Activated T-cell treated with anti-CD3 and anti-CD28 coated beads, Interleukin-2, amount 50 U/mL, for 72 hours (primary cell): Measurements from ENCODE around the gene ENG. TPM values are rescaled to one million over a fixed set of nuclear protein-coding genes. Genes with fewer than 3 reads are reported as not detected.

Source experiments
- ATAC-seq, 2 donors: fragments of 150-1000 bp; cut with Tn5 transposase; replicated peaks in 1 of 2; 2 replicates each; pipeline ENCODE4 v1.10.0; 2021; ENCODE audit warnings: moderate library complexity in 2 of 2, mild to moderate bottlenecking in 1 of 2
- DNase-seq, 2 donors: peaks; one replicate each; pipeline ENCODE4 v3.0.0; 2021 to 2022; ENCODE audit warnings: mixed read lengths in 1 of 2
- H3K27ac Mint-ChIP-seq: one replicate; pipeline ENCODE4 v1.8.0; 2022; ENCODE audit warnings: mild to moderate bottlenecking, moderate library complexity, mixed read lengths
- H3K27me3 Mint-ChIP-seq: one replicate; pipeline ENCODE4 v1.8.0; 2022; ENCODE audit warnings: low read depth, mixed read lengths
- H3K36me3 Mint-ChIP-seq, 2 donors: one replicate each; pipeline ENCODE4 v1.8.0; 2022; ENCODE audit warnings: mixed read lengths in 2 of 2, mild to moderate bottlenecking in 1 of 2; ENCODE audit not compliant: insufficient read depth in 2 of 2
- H3K4me1 Mint-ChIP-seq: one replicate; pipeline ENCODE4 v1.8.0; 2022; ENCODE audit warnings: low read depth, mixed read lengths
- H3K4me3 Mint-ChIP-seq, 2 donors: one replicate each; pipeline ENCODE4 v1.8.0; 2022; ENCODE audit warnings: mild to moderate bottlenecking in 2 of 2, mixed read lengths in 2 of 2, moderate library complexity in 2 of 2
- H3K9me3 Mint-ChIP-seq, 2 donors: one replicate each; pipeline ENCODE4 v1.8.0; 2022; ENCODE audit warnings: mixed read lengths in 2 of 2
- total RNA-seq, 2 donors: library from RNA; stranded (reverse); gene quantifications; one replicate each; pipeline ENCODE4 v1.2.3, GENCODE V29; 2022

ENG gene
- total RNA-seq, 2 donors from 2014 or later, result 11.1 to 14.4 TPM

DNA sequence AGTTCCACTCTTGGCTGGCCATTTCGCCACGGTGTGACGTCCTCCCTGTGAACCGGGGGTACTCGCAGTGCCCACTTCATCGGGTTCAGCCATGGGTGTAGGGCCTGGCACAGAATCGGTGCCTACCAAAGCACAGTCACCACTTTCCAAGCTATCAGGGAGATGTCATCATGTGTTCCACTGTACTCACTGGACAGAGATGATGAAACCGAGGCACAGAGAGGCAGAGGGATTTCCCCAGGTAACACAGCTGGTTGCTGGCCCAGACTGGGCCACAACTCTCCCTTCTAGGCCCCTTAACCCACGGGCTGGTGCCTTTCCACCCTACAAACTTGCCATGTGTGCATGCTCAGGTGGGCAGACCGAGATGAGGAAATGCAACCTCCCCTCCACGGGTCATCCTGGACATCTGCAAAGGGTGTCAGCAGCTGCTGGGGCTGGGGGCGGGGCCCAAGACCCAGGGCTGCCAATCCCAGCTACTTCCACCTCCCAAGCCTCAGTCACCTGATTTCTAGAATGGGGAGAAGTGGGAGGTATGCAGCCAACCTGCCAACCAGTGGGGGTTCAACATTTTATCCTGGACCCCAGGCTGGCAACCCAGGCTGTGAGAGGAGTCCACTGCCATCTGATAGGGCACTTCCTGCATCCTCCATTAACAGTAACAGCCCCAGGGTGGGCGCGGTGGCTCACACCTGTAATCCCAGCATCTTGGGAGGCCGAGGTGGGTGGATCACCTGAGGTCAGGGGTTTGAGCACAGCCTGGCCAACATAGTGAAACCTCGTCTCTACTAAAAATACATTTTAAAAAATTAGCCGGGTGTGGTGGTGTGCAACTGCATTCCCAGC lies 75.1 kb downstream of the ENG start:
- peak overlapping the region; percentile 99 for H3K27ac Mint-ChIP-seq
- H3K4me3 Mint-ChIP-seq, result peak overlapping the region; percentile 90 to 91
- H3K9me3 Mint-ChIP-seq, result no peaks in the 10 kb centered on the region
- H3K27me3 Mint-ChIP-seq, result no peaks in the 10 kb centered on the region
- peaks cover 12 to 13% of the 10 kb centered on the region in 2 donors for H3K36me3 Mint-ChIP-seq
- DNase-seq, result peak; percentile 81 to 83
- ATAC-seq, result peak; percentile 82
- peaks cover 63% of the 10 kb centered on the region for H3K4me1 Mint-ChIP-seq

DNA sequence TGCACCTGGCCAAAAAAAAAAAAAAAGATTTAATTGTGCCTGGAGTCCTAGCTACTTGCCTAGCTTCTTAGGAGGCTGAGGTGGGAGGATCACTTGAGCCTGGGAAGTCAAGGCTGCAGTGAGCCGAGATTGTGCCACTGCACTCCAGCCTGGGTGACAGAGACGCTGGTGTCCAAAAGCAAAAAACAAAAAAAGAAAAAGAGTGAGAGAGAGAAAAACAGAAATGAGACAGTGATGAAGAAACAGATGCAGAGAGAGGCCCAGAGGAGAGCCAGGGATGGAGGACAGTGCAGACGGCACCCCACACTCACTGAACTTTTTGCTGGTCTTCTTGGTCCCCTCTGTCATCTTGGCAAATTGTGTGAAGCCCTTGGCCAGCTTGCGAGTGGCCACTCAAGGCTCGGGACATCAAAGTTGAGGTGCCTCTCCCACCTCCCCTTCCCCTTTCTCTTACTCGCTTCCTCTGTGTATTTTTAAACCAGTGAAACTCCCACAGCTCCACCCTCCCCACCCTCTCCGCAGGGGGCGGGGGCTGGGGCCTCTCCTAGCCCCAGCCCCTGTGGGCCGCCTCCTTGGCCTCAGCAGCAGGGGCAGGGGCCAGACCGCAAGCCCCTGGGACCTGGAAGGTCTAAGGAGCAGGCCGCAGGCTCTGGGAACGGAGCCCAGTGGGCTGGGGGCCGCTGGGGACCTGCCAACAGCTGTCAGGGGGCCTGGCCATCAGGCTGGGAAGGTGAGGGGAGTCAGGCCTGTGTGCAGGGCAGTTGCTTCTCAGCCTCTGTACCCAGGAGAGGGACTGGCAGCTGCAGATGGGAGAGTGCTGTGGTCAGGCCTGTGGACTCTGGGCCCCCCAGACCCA lies 76.0 kb downstream of the ENG start, which contains the start of gene SH2D3C:
SH2D3C (minus strand) TSS at position 387 of the 856 bp plus-strand sequence; CDS start at position 348, 39 bp downstream.
- Mint-ChIP-seq H3K27me3 (no peaks in the 10 kb centered on the region), H3K4me1 (peaks cover 63% of the 10 kb centered on the region), H3K4me3 (peak within 1 kb of the TSS; percentile 90 to 91), H3K36me3 (peaks cover 12 to 19% of the 10 kb centered on the region in 2 donors), H3K27ac (peak within 1 kb of the TSS; percentile 99), H3K9me3 (no peaks in the 10 kb centered on the region)
- DNase-seq (peak; percentile 78), ATAC-seq (peak; percentile 43 to 60)

GRCh38 chr9:127777368-127777980 lies 77.0 kb downstream of the ENG start:
- H3K27ac Mint-ChIP-seq, result peak overlapping the region; percentile 92
- H3K36me3 Mint-ChIP-seq, result peaks cover 12 to 19% of the 10 kb centered on the region in 2 donors
- DNase-seq (no peak), ATAC-seq (no peak)
- H3K27me3 Mint-ChIP-seq, result no peaks in the 10 kb centered on the region
- H3K9me3 Mint-ChIP-seq, result no peaks in the 10 kb centered on the region
- peak overlapping the region; percentile 90 to 91 for H3K4me3 Mint-ChIP-seq
- peaks cover 53% of the 10 kb centered on the region for H3K4me1 Mint-ChIP-seq

GRCh38 chr9:127776924-127777289 lies 77.6 kb downstream of the ENG start:
- Mint-ChIP-seq H3K27me3 (no peaks in the 10 kb centered on the region), H3K9me3 (no peaks in the 10 kb centered on the region), H3K27ac (peak overlapping the region; percentile 92), H3K4me1 (peaks cover 50% of the 10 kb centered on the region), H3K36me3 (peaks cover 12 to 19% of the 10 kb centered on the region in 2 donors), H3K4me3 (peak overlapping the region; percentile 90 to 91)
- no peak for ATAC-seq
- DNase-seq, result no peak

DNA sequence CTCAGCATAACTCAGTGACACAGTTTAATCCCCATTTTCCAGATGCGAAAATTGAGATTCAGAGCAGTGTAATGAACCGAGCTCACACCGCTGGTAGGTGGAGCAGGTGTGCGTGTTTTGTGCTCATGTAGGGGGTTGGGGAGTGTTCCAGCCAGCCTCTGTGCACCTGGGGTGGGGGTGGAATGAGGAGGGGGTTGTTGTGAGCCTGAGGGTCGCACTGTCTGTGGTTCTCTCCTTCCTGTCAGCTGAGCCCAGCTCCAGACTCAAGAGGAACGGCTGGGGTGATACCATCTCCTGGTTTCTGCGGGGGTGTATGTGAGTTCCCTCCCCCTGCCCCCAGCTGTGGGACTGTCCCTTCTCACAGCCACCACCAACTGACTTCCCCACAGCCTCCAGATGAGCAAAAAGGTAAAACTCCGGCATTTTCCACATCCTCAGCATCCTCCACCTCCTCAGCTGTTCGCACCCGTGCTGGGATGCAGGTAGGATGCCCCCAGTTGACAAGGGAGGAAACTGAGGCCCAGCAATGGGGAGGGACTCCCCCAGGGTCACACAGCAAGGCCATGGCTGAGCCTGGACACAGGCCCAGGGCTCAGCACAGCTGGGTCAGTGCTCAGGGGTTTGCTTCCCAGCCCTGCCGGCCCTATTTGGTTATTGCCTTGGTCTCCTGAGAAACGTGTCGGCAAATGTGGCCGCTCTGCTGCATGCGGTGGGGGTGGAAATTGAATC lies 78.1 kb downstream of the ENG start:
- Mint-ChIP-seq H3K27ac (peak overlapping the region; percentile 92), H3K4me3 (peak overlapping the region; percentile 90 to 91), H3K9me3 (no peaks in the 10 kb centered on the region), H3K4me1 (peaks cover 49% of the 10 kb centered on the region), H3K27me3 (no peaks in the 10 kb centered on the region), H3K36me3 (peaks cover 12 to 19% of the 10 kb centered on the region in 2 donors)
- ATAC-seq (peak; percentile 27 to 28), DNase-seq (peak; percentile 75 to 83)

- ATAC-seq (no peak), DNase-seq (no peak)
- Mint-ChIP-seq H3K4me3 (no peak overlapping the region), H3K4me1 (peaks cover 47% of the 10 kb centered on the region), H3K27me3 (no peaks in the 10 kb centered on the region), H3K36me3 (peaks cover 13 to 21% of the 10 kb centered on the region in 2 donors), H3K9me3 (no peaks in the 10 kb centered on the region), H3K27ac (no peak overlapping the region)
Observed at GRCh38 chr9:127773981-127774380, 80.5 kb downstream of the ENG start.

- Mint-ChIP-seq H3K27me3 (no peaks in the 10 kb centered on the region), H3K4me1 (peaks cover 52% of the 10 kb centered on the region), H3K36me3 (peaks cover 10 to 23% of the 10 kb centered on the region in 2 donors), H3K9me3 (no peaks in the 10 kb centered on the region), H3K4me3 (no peak overlapping the region), H3K27ac (no peak overlapping the region)
- no peak for DNase-seq
- no peak for ATAC-seq
Observed at GRCh38 chr9:127773272-127773671, 81.2 kb downstream of the ENG start.

- H3K36me3 Mint-ChIP-seq, result peaks cover 8 to 20% of the 10 kb centered on the region in 2 donors
- no peak overlapping the region for H3K27ac Mint-ChIP-seq
- H3K4me3 Mint-ChIP-seq, result no peak overlapping the region
- no peaks in the 10 kb centered on the region for H3K9me3 Mint-ChIP-seq
- no peaks in the 10 kb centered on the region for H3K27me3 Mint-ChIP-seq
- ATAC-seq (no peak), DNase-seq (no peak)
- peaks cover 59% of the 10 kb centered on the region for H3K4me1 Mint-ChIP-seq
Observed at GRCh38 chr9:127772603-127773002, 81.9 kb downstream of the ENG start.

DNA sequence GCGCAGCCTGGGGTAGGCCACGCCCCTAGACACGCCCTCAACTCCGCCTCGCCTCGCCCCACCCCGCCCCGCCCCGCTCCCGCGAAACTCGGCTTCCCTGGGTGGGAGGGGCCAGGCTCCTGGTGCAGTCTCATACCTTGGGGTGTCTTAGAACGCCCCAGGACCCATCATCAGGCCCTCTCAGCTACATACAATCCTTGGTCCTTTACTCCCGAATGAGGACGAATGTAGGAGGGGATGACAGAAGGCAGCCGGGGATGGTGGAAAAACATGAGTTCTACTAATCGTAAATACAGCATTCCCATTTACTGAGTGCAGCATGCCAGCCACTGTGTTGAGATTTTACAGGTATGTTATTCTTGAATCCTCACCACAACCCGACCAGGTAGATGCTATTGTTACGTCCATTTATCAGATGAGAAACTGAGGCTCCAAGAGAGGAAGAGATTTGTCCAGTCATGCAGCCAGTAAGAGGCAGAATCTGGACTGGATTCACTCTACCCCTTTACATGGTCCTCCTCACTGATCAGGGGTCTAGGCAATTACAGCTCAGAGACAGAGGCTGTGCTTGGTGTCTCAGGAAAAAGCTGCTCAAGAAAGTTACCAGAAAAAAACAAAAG lies 82.8 kb downstream of the ENG start:
- H3K4me3 Mint-ChIP-seq, result peak overlapping the region; percentile 89 to 94
- no peak overlapping the region for H3K27ac Mint-ChIP-seq
- peaks cover 67% of the 10 kb centered on the region for H3K4me1 Mint-ChIP-seq
- no peaks in the 10 kb centered on the region for H3K9me3 Mint-ChIP-seq
- DNase-seq, result no peak
- H3K27me3 Mint-ChIP-seq, result no peaks in the 10 kb centered on the region
- ATAC-seq, result no peak
- peaks cover 9 to 18% of the 10 kb centered on the region in 2 donors for H3K36me3 Mint-ChIP-seq

DNA sequence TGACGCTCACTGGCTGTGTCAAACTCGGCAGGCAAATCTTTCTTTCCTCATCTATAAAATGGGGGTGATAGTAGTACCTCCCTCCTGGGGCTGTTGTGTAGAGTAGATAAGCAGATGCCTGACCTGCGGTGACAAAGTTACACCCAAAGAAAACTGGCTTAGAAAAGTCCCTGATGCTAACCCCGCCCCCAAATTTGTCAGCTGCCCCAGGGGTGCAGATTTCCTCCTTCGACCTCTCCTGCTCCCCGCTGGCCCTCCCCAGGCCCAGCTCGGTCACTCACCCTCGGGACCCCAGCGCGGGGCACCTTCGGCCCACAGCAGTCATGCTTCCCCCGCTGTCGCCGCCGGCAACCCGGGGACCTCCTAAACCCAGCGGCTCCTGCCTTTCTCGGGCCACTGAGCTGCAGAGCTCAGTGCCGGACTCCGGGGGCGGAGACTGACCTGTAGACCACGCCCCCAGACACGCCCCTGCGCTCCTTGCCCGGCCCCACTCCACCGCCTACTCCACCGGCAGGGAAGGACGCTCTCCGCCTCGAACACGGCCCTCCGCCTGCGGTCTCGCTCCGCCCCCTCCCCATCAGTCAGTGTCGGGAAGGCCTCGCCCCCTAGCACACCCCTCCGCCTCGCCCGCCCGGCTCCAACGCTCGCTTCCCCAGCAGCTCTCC lies 83.4 kb downstream of the ENG start:
- H3K36me3 Mint-ChIP-seq, result peaks cover 8 to 21% of the 10 kb centered on the region in 2 donors
- ATAC-seq, result peak; percentile 93 to 94

DNA sequence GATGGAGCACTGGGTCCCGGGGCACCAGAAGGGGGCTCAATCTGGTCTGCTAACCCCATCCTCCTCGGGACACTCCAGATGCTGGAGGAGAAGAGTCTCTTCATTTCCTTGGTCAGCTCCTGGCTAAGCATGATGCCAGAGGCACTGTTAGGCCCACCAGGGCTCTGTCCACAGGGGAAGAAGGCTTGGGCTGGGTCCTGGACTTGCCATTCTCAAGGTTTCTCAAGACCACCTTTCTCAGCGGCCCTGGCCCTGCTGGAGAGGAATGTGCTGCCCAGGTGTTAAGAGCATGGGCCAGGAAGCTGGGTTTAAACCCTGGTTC lies 83.9 kb downstream of the ENG start:
- Mint-ChIP-seq H3K27ac (peak overlapping the region; percentile 89), H3K9me3 (no peaks in the 10 kb centered on the region), H3K27me3 (no peaks in the 10 kb centered on the region), H3K4me1 (peaks cover 70% of the 10 kb centered on the region), H3K36me3 (peaks cover 8 to 26% of the 10 kb centered on the region in 2 donors), H3K4me3 (peak overlapping the region; percentile 89 to 94)
- no peak for DNase-seq
- no peak for ATAC-seq

More for the DNA sequence above, 83.4 kb downstream of the ENG start:
- Mint-ChIP-seq H3K9me3 (no peaks in the 10 kb centered on the region), H3K4me1 (peaks cover 67% of the 10 kb centered on the region), H3K4me3 (peak overlapping the region; percentile 89 to 94), H3K27ac (peak overlapping the region; percentile 89), H3K27me3 (no peaks in the 10 kb centered on the region)
- peak; percentile 99 for DNase-seq
